HepG2 (cell line): ENCODE measurements around the gene DNAJC30. TPM values are rescaled to one million over a fixed set of nuclear protein-coding genes. Genes with fewer than 3 reads are reported as not detected.

Experiments
- ADNP ChIP-seq: sonication (generic); formaldehyde crosslinking; IDR thresholded peaks from 2 replicates; pipeline ENCODE4 v1.4.0; 2020; ENCODE audit warnings: missing genetic modification reagents
- BCLAF1 ChIP-seq: fragments of 450-650 bp; IDR thresholded peaks from 2 replicates; pipeline ENCODE4 v1.6.1; 2017; ENCODE audit warnings: mild to moderate bottlenecking
- DMTF1 ChIP-seq: sonication (generic); formaldehyde crosslinking; IDR thresholded peaks from 2 replicates; pipeline ENCODE4 v1.4.0; 2020; ENCODE audit warnings: mild to moderate bottlenecking, missing genetic modification reagents
- HNF4G ChIP-seq, 2 experiments: sonication (generic) in 1 of 2; formaldehyde crosslinking in 1 of 2; IDR thresholded peaks; 2 replicates each; pipeline versions ENCODE4 v1.4.0 to v1.6.1; 2011 to 2020; ENCODE audit warnings: borderline replicate concordance in 2 of 2, low read depth in 2 of 2, mild to moderate bottlenecking in 2 of 2, low read length in 1 of 2, missing genetic modification reagents in 1 of 2, moderate library complexity in 1 of 2
- IRF2 ChIP-seq: IDR thresholded peaks from 2 replicates; pipeline ENCODE4 v1.6.1; 2018; ENCODE audit warnings: missing genetic modification reagents, missing compliant biosample characterization
- MAF1 ChIP-seq: sonication (generic); formaldehyde crosslinking; IDR thresholded peaks from 2 replicates; pipeline ENCODE4 v1.5.0; 2020; ENCODE audit warnings: missing genetic modification reagents, borderline replicate concordance
- MBD4 ChIP-seq: IDR thresholded peaks from 2 replicates; pipeline ENCODE4 v1.6.1; 2012; ENCODE audit warnings: low read length, inconsistent platforms, borderline replicate concordance
- NPAS2 ChIP-seq: sonication (generic); formaldehyde crosslinking; IDR thresholded peaks from 2 replicates; pipeline ENCODE4 v1.8.0; 2022; ENCODE audit warnings: mild to moderate bottlenecking, missing genetic modification reagents, borderline replicate concordance
- POGZ ChIP-seq: sonication (generic); formaldehyde crosslinking; IDR thresholded peaks from 2 replicates; pipeline ENCODE4 v1.4.0; 2020; ENCODE audit warnings: mild to moderate bottlenecking, missing genetic modification reagents
- PPARG ChIP-seq: conservative IDR thresholded peaks from 2 replicates; pipeline ENCODE4 v1.6.1; 2016; ENCODE audit warnings: missing biosample characterization, missing genetic modification reagents
- RFX3 ChIP-seq: IDR thresholded peaks from 2 replicates; pipeline ENCODE4 v1.6.1; 2016; ENCODE audit warnings: missing biosample characterization, missing genetic modification reagents
- THAP11 ChIP-seq: IDR thresholded peaks from 2 replicates; pipeline ENCODE4 v1.6.1; 2016; ENCODE audit warnings: missing biosample characterization, missing genetic modification reagents
- TRIM22 ChIP-seq: fragments of 450-650 bp; IDR thresholded peaks from 2 replicates; pipeline ENCODE4 v1.6.1; 2017
- ZNF136 ChIP-seq: sonication (generic); formaldehyde crosslinking; IDR thresholded peaks from 2 replicates; pipeline ENCODE4 v1.8.1; 2022; ENCODE audit warnings: low read depth, mild to moderate bottlenecking, moderate library complexity, missing genetic modification reagents
- ZNF335 ChIP-seq: sonication (generic); formaldehyde crosslinking; IDR thresholded peaks from 2 replicates; pipeline ENCODE4 v1.4.0; 2020; ENCODE audit warnings: missing genetic modification reagents
- ZNF33B ChIP-seq: sonication (generic); formaldehyde crosslinking; IDR thresholded peaks from 2 replicates; pipeline ENCODE4 v1.5.1; 2020; ENCODE audit warnings: mild to moderate bottlenecking, missing genetic modification reagents
- ZNF558 ChIP-seq: sonication (generic); formaldehyde crosslinking; IDR thresholded peaks from 2 replicates; pipeline ENCODE4 v1.9.0; 2022; ENCODE audit warnings: mild to moderate bottlenecking, missing genetic modification reagents, borderline replicate concordance
- ZNF704 ChIP-seq: sonication (generic); formaldehyde crosslinking; IDR thresholded peaks from 2 replicates; pipeline ENCODE4 v1.8.1; 2023; ENCODE audit warnings: mild to moderate bottlenecking, inconsistent platforms, moderate library complexity, missing genetic modification reagents, borderline replicate concordance
- polyA plus RNA-seq, 8 experiments: library from polyadenylated mRNA; depleted of rRNA in 3 of 8; stranded (reverse) in 7 of 8; unstranded in 1 of 8; fragments of >200 nt; fragmentation: Illumina TruSeq in 4 of 8; extraction: Trizol in 4 of 8; gene quantifications; 2 replicates each; pipeline versions ENCODE4 v1.2.1 to v1.2.3, GENCODE V29; 2011 to 2016; ENCODE audit warnings: low read depth in 4 of 8, missing spikeins in 1 of 8, mixed read lengths in 1 of 8; ENCODE audit not compliant: insufficient read depth in 1 of 8
- total RNA-seq, 5 experiments: library from RNA; depleted of rRNA; stranded (reverse); fragments of >200 nt; fragmentation: Illumina TruSeq; extraction: Trizol; gene quantifications; 2 replicates each; pipeline ENCODE4 v1.2.3, GENCODE V29; 2016; ENCODE audit warnings: low read depth in 1 of 5

DNAJC30 gene
- total and polyA plus RNA-seq, 2 of the 13 experiments (the other 11 are each of a cell fraction or from before 2014, with no cell fraction given) = 3.3 to 3.8 TPM

- TF ChIP-seq BCLAF1 (no peak), HNF4G (IDR thresholded peaks at IDR 0.05; ENCODE audit: borderline replicate concordance, low read depth, low read length) (peak; percentile 86), HNF4G (CRISPR knock-in tag; IDR thresholded peaks at IDR 0.05; ENCODE audit: borderline replicate concordance, low read depth) (no peak), DMTF1 (CRISPR knock-in tag) (no peak), MBD4 (no peak), ZNF704 (peak; percentile 61; the same call in 1 of the 2 replicates), POGZ (CRISPR knock-in tag) (peak; percentile 41; the same call in 1 of the 2 replicates), IRF2 (0 out of 2 replicates have a peak, but pooled peaks have one; percentile 27), ADNP (CRISPR knock-in tag) (no peak), TRIM22 (no peak), MAF1 (CRISPR knock-in tag) (0 out of 2 replicates have a peak, but pooled peaks have one; percentile 49), ZNF136 (no peak), THAP11 (CRISPR knock-in tag) (peak; percentile 62; the same call in 1 of the 2 replicates), NPAS2 (CRISPR knock-in tag) (no peak), RFX3 (CRISPR knock-in tag) (no peak), PPARG (peak; percentile 89), ZNF558 (CRISPR knock-in tag) (no peak), ZNF335 (CRISPR knock-in tag) (0 out of 2 replicates have a peak, but pooled peaks have one; percentile 62), ZNF33B (CRISPR knock-in tag) (no peak)
These were observed 35.3 kb downstream of the DNAJC30 start (continued) for GRCh38 chr7:73647725-73648592.
